Neuronal stem cell (in vitro differentiated cells): Measurements from ENCODE around the gene PGC.
A peak's percentile ranks its signal among the peaks of the same experiment; 100 is the strongest.

ENCODE experiments used
- DNase-seq: peaks from one replicate; pipeline ENCODE4 v3.0.0-alpha.2; 2013; ENCODE audit warnings: low spot score
- H2AFZ ChIP-seq: one replicate; pipeline ENCODE4 v1.6.1; 2013; ENCODE audit warnings: mild to moderate bottlenecking, low read length, inconsistent platforms
- H2AK5ac ChIP-seq: 2 replicates; pipeline ENCODE4 v1.6.1; 2013; ENCODE audit warnings: low read depth, mild to moderate bottlenecking, inconsistent platforms, low read length, moderate library complexity, mixed read lengths
- H2BK120ac ChIP-seq: 2 replicates; pipeline ENCODE4 v1.6.1; 2013; ENCODE audit warnings: low read depth, mild to moderate bottlenecking, inconsistent platforms, low read length, moderate library complexity, mixed read lengths
- H2BK12ac ChIP-seq: one replicate; pipeline ENCODE4 v1.6.1; 2013; ENCODE audit warnings: low read length, inconsistent platforms
- H2BK15ac ChIP-seq: 2 replicates; pipeline ENCODE4 v1.6.1; 2013; ENCODE audit warnings: mild to moderate bottlenecking, low read length, inconsistent platforms, mixed read lengths
- H2BK5ac ChIP-seq: one replicate; pipeline ENCODE4 v1.6.1; 2013; ENCODE audit warnings: inconsistent platforms, mild to moderate bottlenecking, low read length, moderate library complexity
- H3K14ac ChIP-seq: one replicate; pipeline ENCODE4 v1.6.1; 2013; ENCODE audit warnings: low read length, inconsistent platforms
- H3K18ac ChIP-seq: 2 replicates; pipeline ENCODE4 v1.6.1; 2013; ENCODE audit warnings: low read length, inconsistent platforms
- H3K23ac ChIP-seq: 2 replicates; pipeline ENCODE4 v1.6.1; 2013; ENCODE audit warnings: low read depth, mild to moderate bottlenecking, mixed read lengths, low read length, inconsistent platforms; ENCODE audit not compliant: poor library complexity
- H3K27ac ChIP-seq: replicated peaks from 3 replicates; pipeline ENCODE4 v1.5.1; 2013; ENCODE audit warnings: low read length, inconsistent platforms
- H3K27me3 ChIP-seq, 3 experiments: 2 replicates each; pipeline ENCODE4 v1.6.1; 2013; ENCODE audit warnings: low read length in 3 of 3, mild to moderate bottlenecking in 2 of 3, inconsistent platforms in 1 of 3, low read depth in 1 of 3, mixed read lengths in 1 of 3, moderate library complexity in 1 of 3; ENCODE audit not compliant: control insufficient read depth in 3 of 3, insufficient read depth in 3 of 3
- H3K36me3 ChIP-seq, 2 donors: replicated peaks in 1 of 2; 2 replicates each; pipeline ENCODE4 v1.6.1; 2013; ENCODE audit warnings: low read length in 2 of 2; ENCODE audit not compliant: control insufficient read depth in 2 of 2, insufficient read depth in 2 of 2
- H3K4ac ChIP-seq: 2 replicates; pipeline ENCODE4 v1.6.1; 2013; ENCODE audit warnings: inconsistent platforms, mild to moderate bottlenecking, low read length, moderate library complexity
- H3K4me1 ChIP-seq, 2 donors: 1 replicate in 1 of 2; 2 replicates in 1 of 2; pipeline ENCODE4 v1.6.1; 2013; ENCODE audit warnings: low read length in 2 of 2, low read depth in 1 of 2; ENCODE audit not compliant: control insufficient read depth in 2 of 2, insufficient read depth in 1 of 2
- H3K4me2 ChIP-seq: one replicate; pipeline ENCODE4 v1.6.1; 2013; ENCODE audit warnings: mild to moderate bottlenecking, low read length, inconsistent platforms; ENCODE audit not compliant: insufficient read depth, poor library complexity, severe bottlenecking
- H3K4me3 ChIP-seq, 2 donors: 2 replicates each; pipeline ENCODE4 v1.5.1; 2013; ENCODE audit warnings: low read length in 2 of 2, mild to moderate bottlenecking in 2 of 2, inconsistent platforms in 1 of 2, moderate library complexity in 1 of 2
- H3K79me1 ChIP-seq: one replicate; pipeline ENCODE4 v1.6.1; 2013; ENCODE audit warnings: low read depth, mild to moderate bottlenecking, inconsistent platforms, low read length, moderate library complexity
- H3K9ac ChIP-seq: one replicate; pipeline ENCODE4 v1.6.1; 2013; ENCODE audit warnings: mild to moderate bottlenecking, low read depth, low read length, inconsistent platforms; ENCODE audit not compliant: poor library complexity
- H3K9me3 ChIP-seq, 2 donors: replicated peaks in 1 of 2; 2 replicates each; pipeline versions ENCODE3 to v1.6.1; 2013; ENCODE audit warnings: low read length in 2 of 2, mild to moderate bottlenecking in 2 of 2, inconsistent platforms in 1 of 2, low read depth in 1 of 2, mixed read lengths in 1 of 2, moderate library complexity in 1 of 2; ENCODE audit not compliant: control insufficient read depth in 2 of 2, insufficient read depth in 1 of 2
- H4K8ac ChIP-seq: one replicate; pipeline ENCODE4 v1.6.1; 2013; ENCODE audit warnings: low read depth, mild to moderate bottlenecking, inconsistent platforms, low read length, moderate library complexity
- H4K91ac ChIP-seq: one replicate; pipeline ENCODE4 v1.6.1; 2013; ENCODE audit warnings: low read length, low read depth, mild to moderate bottlenecking, inconsistent platforms; ENCODE audit not compliant: poor library complexity
- WGBS, 2 donors: extraction: QIAGEN DNeasy Blood & Tissue Kit; methylation state at CpG; one replicate each; pipeline ENCODE4 v1.1.7; 2013; ENCODE audit warnings: missing lambda C conversion rate in 2 of 2, mixed read lengths in 1 of 2; ENCODE audit not compliant: insufficient read length in 2 of 2, insufficient replicate concordance in 1 of 2; ENCODE audit errors: extremely low coverage in 2 of 2; 5-methylcytosine and 5-hydroxymethylcytosine counted together

PGC gene

DNA sequence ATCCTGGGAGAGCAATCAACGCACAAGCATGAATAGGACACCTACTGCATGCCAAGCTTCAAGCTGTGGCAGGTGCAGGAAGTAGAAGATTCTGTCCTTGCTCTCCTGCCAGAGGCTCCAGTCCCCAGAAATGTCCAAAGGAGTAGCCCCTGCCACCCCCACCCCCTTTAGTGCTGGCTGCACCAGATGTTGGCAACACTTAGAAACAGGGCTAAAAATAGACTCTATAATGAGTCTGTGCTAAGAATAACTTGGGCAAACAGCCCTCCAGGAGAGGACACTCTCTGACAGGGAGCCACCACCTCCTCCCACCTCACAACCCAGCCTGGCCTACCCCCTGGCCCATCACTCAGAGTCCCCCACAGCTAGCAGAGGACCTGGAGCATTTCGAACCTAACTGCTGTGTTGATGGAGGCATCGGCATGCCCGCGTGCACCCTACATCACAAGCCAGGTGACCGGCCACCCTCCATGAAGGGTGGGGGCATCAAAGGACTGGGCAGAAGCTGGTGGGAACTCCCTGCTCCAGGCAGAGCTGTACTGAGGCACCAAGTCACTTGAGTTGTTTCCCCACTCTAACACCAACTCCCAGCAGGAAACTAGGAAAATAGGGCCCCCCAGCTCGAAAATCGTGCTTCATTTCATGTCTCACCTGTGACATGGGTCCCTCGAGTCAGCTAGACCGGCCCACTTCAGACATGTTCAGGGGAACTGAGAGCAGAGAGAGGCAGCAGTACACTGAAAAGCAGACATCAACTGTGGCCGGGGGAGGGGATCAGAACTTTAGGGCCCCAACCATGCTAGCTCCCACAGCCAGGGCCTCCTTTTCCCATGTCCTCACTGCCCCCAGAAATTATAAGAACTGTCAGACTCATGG, 30.4 kb downstream of the PGC start:
- Histone ChIP-seq H3K4ac (no peak overlapping the region), H2BK12ac (peak overlapping the region; percentile 98), H3K4me1 (no peaks in the 10 kb centered on the region), H3K4me3 (no peak overlapping the region), H2BK120ac (no peak overlapping the region), H3K4me2 (no peak overlapping the region), H2AFZ (no peak overlapping the region), H3K36me3 (no peaks in the 10 kb centered on the region), H3K79me1 (no peaks in the 10 kb centered on the region), H2BK15ac (no peak overlapping the region), H2AK5ac (peak overlapping the region; percentile 15), H4K8ac (no peak overlapping the region), H3K23ac (peak overlapping the region; percentile 58), H2BK5ac (no peak overlapping the region), H3K27me3 (peaks cover 0 to 15% (median 0%) of the 10 kb centered on the region in 3 experiments), H3K9me3 (peaks cover 0 to 1% of the 10 kb centered on the region in 2 donors), H3K9ac (peak overlapping the region; percentile 50), H3K18ac (no peak overlapping the region), H3K14ac (peak overlapping the region; percentile 78), H4K91ac (no peak overlapping the region), H3K27ac (no peak overlapping the region)
- WGBS, 2 donors: no CpG with 5 or more reads among the region's 11 CpGs
- no peak for DNase-seq

GRCh38 chr6:41715795-41716515, 31.2 kb downstream of the PGC start:
- H3K18ac ChIP-seq: no peak overlapping the region
- no peak overlapping the region for H2BK5ac ChIP-seq
- no CpG with 5 or more reads among the region's 5 CpGs for WGBS, 2 donors
- no peak overlapping the region for H2BK12ac ChIP-seq
- H3K9me3 ChIP-seq: peaks cover 0 to 1% of the 10 kb centered on the region in 2 donors
- no peak overlapping the region for H3K4me2 ChIP-seq
- H4K8ac ChIP-seq: no peak overlapping the region
- no peak overlapping the region for H3K27ac ChIP-seq
- no peak overlapping the region for H3K4ac ChIP-seq
- peaks cover 0 to 23% (median 0%) of the 10 kb centered on the region in 3 experiments for H3K27me3 ChIP-seq
- no peak overlapping the region for H2BK15ac ChIP-seq
- H3K9ac ChIP-seq: no peak overlapping the region
- no peak overlapping the region for H2AK5ac ChIP-seq
- H4K91ac ChIP-seq: no peak overlapping the region
- H2AFZ ChIP-seq: no peak overlapping the region
- no peak overlapping the region for H2BK120ac ChIP-seq
- no peaks in the 10 kb centered on the region for H3K36me3 ChIP-seq
- DNase-seq: no peak
- no peak overlapping the region for H3K23ac ChIP-seq
- no peak overlapping the region for H3K4me3 ChIP-seq
- peaks cover 0 to 1% of the 10 kb centered on the region in 2 donors for H3K4me1 ChIP-seq
- no peak overlapping the region for H3K14ac ChIP-seq
- no peaks in the 10 kb centered on the region for H3K79me1 ChIP-seq

DNA sequence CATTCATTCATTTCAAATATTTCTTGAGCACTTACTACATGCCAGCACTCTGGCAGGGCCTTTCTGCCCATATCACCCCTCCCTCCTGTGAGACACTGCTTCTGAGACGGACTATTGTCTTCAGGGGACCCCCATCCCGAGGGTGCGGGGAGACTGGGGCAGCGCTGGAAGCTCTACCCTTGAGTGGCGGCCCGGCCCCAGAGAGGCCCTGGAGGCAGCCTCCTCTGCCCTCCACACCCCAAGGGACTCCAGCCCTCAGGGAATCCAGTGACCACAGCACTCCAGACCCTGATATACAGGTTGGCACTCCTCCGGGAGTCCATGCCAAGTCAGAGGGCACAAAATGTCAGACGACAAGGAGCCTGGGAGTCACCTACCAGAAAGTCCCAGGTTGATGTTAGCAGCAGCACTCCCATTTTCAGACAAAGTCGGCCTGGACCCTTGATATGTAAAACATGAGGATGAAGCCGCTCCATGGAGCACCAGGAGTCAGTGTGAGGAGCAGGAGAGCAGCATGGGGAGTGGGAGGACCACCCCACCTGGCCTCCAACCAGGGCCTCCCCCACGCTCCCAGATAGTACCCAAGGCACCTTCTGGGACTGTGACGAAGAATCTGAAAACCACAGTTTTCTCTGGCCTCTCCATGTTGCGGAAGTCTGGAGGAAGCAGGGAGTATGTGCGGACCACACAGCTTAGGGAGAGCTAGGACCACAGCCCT, 32.5 kb downstream of the PGC start:
- no peak overlapping the region for H3K23ac ChIP-seq
- no peak overlapping the region for H2AK5ac ChIP-seq
- H2BK15ac ChIP-seq: no peak overlapping the region
- H3K27ac ChIP-seq: no peak overlapping the region
- H2BK5ac ChIP-seq: no peak overlapping the region
- no peak overlapping the region for H2BK12ac ChIP-seq
- no peak overlapping the region for H3K4ac ChIP-seq
- peaks cover 0 to 33% (median 2%) of the 10 kb centered on the region in 3 experiments for H3K27me3 ChIP-seq
- no peak overlapping the region for H4K8ac ChIP-seq
- H3K14ac ChIP-seq: no peak overlapping the region
- no peak overlapping the region for H3K9ac ChIP-seq
- H3K9me3 ChIP-seq: peaks cover 0 to 1% of the 10 kb centered on the region in 2 donors
- H3K4me3 ChIP-seq: no peak overlapping the region
- H3K18ac ChIP-seq: no peak overlapping the region
- H3K36me3 ChIP-seq: no peaks in the 10 kb centered on the region
- WGBS, 2 donors: no CpG with 5 or more reads among the region's 14 CpGs
- DNase-seq: no peak
- no peak overlapping the region for H3K4me2 ChIP-seq
- H2AFZ ChIP-seq: no peak overlapping the region
- H4K91ac ChIP-seq: no peak overlapping the region
- peaks cover 0 to 1% of the 10 kb centered on the region in 2 donors for H3K4me1 ChIP-seq
- no peak overlapping the region for H2BK120ac ChIP-seq
- H3K79me1 ChIP-seq: no peaks in the 10 kb centered on the region
